ENCODE measurements around the gene GALM.
"Not testable (repeated sequence)": the region's sequence is repeated elsewhere in the genome, so short reads cannot be mapped to it uniquely, and the experiment has no call there.

Gene GALM

GRCh38 chr2:38665854-38666555, at the start of gene GALM:
TSS of gene GALM (plus strand) at chr2:38666114. CDS start at chr2:38666162, 48 bp downstream.
- DNase-seq (ENCODE audit: low read depth), result peak; percentile 66

DNA sequence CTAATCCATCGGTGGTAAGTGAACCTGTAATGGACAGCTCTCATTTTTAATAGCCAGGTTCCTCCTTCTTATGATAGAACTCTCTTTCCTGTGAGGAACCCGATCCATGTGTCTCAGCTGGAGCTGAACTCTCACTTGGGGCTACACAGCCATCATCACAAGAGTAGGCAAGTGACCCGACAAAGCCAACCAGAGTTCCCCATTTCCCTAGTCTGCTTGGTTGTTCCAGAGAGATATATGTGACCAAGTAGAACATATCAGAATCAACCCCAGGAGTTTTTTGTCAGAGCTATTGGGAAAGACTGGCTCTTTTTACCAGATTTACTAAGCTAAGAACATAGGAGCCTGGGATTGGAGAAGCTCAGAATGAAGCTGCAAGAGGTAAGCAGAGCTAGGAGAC, 48.6 kb upstream of the GALM start:
- no peak for DNase-seq (ENCODE audit: low read depth)

DNA sequence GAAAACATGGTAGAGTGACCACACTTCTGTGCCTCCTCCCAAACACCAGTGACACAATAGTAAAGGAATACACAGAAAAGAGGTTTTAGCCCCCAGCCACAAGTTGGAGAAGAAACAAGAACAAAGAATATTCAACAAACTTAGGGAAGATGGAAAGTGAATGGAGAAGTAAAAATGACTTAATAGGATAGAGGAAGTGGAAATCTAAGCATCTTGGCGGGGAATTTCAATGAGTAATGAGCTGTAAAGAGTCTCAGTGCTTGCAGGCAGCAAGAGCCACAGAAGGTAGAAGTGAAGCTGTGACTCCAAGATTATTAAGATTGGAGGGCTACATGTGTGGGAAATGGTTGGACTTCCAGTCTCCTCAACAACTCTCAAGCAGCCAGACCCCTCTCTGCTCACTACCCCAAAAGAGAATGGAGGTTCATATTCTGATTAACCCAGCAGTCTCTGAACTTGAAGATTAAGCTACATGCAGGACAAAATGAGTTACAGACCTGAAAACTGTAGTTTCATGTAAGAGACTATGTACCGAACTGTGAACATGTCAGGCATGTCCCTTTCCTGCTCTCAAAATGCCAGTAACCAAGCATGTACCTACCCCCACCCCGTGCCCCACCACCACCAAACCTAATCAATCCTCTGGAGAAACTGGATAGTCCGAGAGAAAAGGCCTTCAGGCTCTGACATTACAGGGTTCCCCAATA, 46.3 kb upstream of the GALM start:
- no peak for DNase-seq (ENCODE audit: low read depth)

DNA sequence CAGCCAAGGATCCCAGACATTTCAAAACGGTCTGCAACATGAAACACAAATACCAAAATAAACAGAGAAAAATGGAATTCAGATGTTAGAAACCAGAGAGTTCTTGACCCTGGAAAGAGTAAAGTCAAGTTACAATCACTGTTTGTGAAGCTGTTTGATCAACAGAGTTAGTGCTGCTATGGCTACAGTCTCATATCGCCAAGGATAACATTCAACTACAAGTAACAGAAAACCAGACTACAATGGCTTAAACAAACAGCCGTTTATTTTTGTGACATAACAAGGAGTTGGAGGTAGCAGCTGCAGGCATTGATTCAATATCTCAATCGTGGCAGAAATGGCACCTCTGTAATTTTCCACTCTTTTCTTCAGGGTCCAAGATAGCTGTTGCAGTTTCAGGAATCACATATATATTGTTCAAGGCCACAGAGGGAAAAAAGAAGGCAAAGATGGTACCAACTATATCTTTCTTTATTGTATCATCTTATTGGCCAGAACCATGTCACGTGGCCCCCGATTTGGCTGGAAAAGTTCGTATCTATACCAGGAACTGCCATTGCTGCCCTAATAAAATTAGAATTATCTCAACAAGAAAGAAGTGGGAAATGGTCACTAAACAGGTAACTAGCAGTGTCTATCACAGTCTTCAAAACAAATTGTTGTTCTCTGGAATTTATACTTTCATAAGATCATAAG, 45.5 kb upstream of the GALM start:
- no peak for DNase-seq (ENCODE audit: low read depth)

GRCh38 chr2:38621018-38621417, 44.9 kb upstream of the GALM start:
- DNase-seq (ENCODE audit: low read depth), result no peak

DNA sequence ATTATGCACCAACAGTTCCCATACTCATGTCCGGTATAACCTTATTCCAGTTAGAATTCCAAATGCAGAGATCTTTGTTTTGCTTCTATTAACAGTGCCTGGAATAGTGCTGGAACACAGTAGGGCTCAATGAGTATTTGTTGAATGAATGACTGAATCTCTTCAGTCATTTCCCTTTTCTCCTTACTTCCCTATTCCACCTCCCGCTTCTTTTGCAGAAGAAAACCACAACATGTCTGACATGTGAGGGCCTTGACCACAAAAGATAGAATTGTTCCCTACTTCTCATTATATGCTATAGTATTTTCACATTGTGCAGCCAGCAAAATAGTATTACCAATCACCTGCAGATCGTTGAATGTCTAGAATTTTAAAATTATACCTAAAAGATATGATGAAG, 43.7 kb upstream of the GALM start:
- no peak for DNase-seq (ENCODE audit: low read depth)

DNA sequence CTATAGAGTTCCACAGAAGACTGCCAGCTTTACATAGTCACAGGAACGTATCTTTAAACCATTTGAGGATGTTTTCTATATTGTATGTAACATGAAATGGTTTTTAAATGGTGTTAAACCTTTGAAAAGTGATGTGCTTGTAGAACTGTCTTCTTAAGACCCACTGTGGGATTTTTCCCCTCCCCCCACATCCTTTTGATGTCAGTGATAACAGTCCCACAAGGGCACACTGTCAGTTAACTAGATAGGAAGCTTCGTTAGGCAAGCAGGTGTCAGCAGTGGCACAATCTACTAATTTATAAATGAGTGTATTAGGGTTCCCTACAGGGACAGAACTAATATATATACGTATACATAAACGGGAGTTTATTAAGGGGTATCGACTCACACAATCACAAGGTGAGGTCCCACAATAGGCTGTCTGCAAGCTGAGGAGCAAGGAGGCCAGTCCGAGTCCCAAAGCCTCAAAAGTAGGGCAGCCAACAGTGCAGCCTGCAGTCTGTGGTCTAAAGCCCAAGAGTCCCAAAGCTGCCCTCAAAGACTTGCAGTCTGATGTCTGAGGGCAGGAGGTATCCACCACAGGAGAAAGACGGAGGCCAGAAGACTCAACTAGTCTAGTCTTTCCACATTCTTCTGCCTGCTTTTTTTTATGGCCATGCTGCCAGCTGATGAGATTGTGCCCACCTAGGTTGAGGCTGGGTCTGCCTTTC, 39.4 kb upstream of the GALM start:
- DNase-seq (ENCODE audit: low read depth), result no peak

DNA sequence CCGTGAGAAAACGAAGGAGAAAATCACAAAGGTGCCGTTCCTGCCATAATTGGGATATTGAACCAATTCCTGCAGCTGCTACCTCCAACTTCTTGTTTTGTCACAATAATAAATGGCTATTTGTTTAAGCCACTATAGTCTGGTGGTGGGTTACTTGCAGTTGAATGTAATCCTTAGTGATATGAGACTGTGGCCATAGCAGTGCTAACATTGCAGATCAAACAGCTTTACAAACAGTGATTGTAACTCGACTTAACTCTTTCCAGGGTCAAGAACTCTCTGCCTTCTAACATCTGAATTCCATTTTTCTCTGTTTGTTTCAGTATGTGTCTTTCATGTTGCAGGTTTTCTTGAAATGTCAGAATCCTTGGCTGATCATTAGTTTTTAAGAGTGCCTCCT, 38.5 kb upstream of the GALM start:
- no peak for DNase-seq (ENCODE audit: low read depth)

DNA sequence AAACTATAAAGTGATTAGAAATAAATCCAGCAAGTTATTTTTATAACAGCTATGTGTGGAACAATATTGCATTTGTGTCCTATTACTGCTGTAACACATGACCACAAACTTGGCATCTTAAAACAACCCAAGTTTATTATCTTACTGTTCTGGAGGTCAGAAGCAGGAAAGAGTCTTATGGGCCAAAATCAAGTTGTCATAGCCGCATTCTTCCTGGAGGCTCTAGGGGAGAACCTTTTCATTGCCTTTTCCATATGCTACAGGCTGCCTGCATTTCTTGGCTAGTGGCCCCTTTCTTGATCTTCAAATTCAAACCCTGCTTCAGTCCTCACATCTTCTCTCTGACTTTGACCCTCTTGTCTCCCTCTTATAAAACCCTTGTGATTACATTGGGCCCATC, 36.2 kb upstream of the GALM start:
- DNase-seq (ENCODE audit: low read depth), result no peak

GRCh38 chr2:38631976-38632375, 33.9 kb upstream of the GALM start:
- DNase-seq (ENCODE audit: low read depth), result no peak

GRCh38 chr2:38632980-38633379, 32.9 kb upstream of the GALM start:
- DNase-seq (ENCODE audit: low read depth), result no peak

- DNase-seq (ENCODE audit: low read depth), result no peak
Measured at GRCh38 chr2:38633895-38634294, 32.0 kb upstream of the GALM start.

- no peak for DNase-seq (ENCODE audit: low read depth)
Measured at GRCh38 chr2:38634684-38635083, 31.2 kb upstream of the GALM start.

DNA sequence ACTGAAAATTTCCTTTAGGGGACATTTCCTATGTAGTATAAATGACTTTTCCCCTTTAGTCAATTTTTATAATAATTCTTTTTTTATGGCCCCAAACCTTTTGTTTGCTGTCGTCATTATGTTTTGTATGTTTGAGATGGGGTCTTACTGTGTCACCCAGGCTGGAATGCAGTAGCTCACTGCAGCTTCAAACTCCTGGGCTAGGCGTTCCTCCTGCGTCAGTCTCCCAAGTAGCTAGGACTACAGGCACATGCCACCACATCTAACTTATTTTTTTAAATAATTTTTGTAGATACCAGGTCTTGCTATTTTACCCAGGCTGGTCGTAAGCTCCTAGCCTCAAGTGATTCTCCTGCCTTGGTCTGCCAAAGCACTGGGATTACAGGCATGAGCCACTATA, 30.8 kb upstream of the GALM start:
- no peak for DNase-seq (ENCODE audit: low read depth)

DNA sequence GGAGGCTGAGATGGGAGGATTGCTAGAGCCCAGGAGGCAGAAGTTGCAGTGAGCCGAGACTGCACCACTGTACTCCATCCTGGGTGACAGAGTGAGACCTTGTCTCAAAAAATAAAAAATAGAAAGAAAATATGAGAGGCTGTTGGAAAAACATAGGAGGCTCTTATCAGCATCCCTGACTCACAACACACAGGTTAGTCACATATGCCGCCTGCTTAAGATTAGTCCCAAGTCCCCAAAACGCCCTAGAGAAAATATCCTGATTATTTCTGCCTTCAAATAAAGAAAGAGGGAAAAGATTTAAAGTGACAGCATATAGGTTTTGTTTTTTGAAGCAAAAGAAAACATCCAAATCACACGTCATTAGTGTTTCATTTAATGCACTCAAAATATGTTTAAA, 29.8 kb upstream of the GALM start:
- DNase-seq (ENCODE audit: low read depth), result no peak

DNA sequence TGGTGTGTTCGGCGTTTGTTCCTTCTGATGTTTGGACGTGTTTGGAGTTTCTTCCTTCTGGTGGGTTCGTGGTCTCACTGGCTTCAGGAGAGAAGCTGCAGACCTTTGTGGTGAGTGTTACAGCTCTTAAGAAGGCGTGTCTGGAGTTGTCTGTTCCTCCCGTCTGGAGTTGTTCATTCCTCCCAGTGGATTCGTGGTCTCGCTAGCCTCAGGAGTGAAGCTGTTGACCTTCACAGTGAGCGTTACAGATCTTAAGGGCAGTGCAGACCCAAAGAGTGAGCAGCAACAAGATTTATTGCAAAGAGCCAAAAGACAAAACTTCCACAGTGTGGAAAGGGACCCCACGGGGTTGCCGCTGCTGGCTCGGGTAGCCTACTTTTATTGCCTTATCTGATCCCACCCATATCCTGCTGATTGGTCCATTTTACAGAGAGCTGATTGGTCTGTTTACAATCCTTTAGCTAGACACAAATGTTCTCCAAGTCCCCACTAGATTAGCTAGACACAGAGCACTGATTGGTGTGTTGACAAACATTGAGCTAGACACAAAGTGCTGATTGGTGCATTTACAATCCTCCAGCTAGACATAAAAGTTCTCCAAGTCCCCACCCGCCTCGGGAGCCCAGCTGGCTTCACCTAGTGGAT, 23.4 kb upstream of the GALM start:
- DNase-seq (ENCODE audit: low read depth), result not testable (repeated sequence)

DNA sequence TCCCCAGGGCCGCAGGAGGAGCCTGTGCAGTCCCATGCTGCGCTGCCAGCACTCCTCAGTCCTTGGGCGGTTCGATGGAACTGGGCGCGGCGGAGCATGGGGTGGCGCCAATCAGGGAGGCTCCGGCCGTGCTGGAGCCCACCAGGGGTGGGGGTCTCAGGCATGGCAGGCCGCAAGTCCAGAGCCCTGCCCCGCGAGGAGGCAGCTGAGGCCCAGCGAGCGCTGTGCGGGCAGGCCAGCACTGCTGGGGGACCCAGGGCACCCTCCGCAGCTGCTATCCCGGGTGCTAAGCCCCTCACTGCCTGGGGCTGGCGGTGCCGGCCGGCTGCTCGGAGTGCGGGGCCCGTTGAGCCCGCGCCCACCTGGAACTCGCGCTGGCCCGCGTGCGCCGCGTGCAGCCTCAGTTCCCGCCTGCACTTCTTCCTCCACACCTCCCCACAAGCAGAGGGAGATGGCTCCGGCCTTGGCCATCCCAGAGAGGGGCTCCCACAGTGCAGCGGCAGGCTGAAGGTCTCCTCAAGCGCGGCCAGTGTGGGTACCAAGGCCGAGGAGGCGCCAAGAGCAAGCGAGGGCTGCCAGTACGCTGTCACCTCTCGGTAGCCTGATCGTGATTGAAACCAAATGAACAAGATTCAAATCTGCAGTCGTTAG, 22.8 kb upstream of the GALM start:
- no peak for DNase-seq (ENCODE audit: low read depth)

DNA sequence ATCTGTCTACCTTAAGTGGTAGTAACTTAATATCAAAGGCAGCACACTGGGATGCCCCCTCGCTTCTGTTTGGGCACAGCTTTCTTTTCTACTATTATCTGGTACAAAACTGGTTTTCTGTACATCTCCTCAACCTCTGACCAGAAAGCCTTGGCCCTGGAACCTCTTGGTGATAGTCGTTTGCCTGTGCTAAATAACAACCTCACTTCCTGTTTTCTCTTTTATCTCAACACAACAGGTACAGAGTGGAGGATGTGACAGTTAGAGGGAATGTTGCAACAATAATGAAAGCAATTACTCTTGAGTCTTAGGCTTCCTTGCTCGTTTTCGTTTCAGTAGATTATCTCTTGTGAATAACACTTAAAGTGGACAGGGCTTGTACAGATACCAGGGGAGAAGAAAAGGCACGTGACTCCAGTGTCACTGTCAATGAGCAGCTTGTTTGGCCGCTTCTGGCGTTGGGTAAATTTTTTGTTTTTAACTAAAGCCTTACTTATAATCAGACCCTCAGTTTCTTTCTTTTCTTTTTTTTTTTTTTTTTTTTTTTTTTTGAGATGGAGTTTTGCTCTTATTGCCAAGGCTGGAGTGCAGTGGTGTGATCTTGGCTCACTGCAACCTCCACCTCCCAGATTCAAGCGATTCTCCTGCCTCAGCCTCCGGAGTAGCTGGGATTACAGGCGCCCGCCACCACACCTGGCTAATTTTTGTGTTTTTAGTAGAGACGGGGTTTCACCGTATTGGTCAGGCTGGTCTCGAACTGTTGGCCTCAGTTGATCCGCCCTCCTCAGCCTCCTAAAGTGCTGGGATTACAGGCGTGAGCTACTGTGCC, 22.0 kb upstream of the GALM start:
- DNase-seq (ENCODE audit: low read depth), result not testable (repeated sequence)

GRCh38 chr2:38648107-38648761, 17.7 kb upstream of the GALM start:
- DNase-seq (ENCODE audit: low read depth), result no peak

GRCh38 chr2:38649176-38649728, 16.7 kb upstream of the GALM start:
- no peak for DNase-seq (ENCODE audit: low read depth)
